Measurements from ENCODE around the gene TARP.

Gene TARP

GRCh38 chr7:38273286-38273995 is at the start of gene TARP:
TSS of gene TARP (minus strand) at chr7:38273636.
- Histone ChIP-seq H4K20me1 (ENCODE audit: insufficient read depth, poor library complexity, severe bottlenecking) (no peaks in the 10 kb centered on the region), H3K9me3 (ENCODE audit: low read depth) (no peaks in the 10 kb centered on the region), H3K79me2 (no peaks in the 10 kb centered on the region), H3K36me3 (replicated peaks; ENCODE audit: insufficient read depth, low read depth) (no peaks in the 10 kb centered on the region), H3K4me1 (ENCODE audit: insufficient read depth) (no peaks in the 10 kb centered on the region), H3K9me2 (replicated peaks; ENCODE audit: insufficient read depth) (no peaks in the 10 kb centered on the region), H2AFZ (no peak within 1 kb of the TSS), H3K4me3 (no peak within 1 kb of the TSS), H3K27ac (no peak within 1 kb of the TSS), H3K27me3 (no peaks in the 10 kb centered on the region), H3K4me2 (no peak within 1 kb of the TSS)
- WGBS (ENCODE audit: low lambda C conversion rate, missing lambda C conversion rate) = 70% methylated on average over 2 of the region's 2 CpGs
- DNase-seq (ENCODE audit: low spot score) = no peak
- TF ChIP-seq EZH2phosphoT487 (IDR thresholded peaks at IDR 0.05; ENCODE audit: low read depth, severe bottlenecking, unreplicated experiment) = no peak
- no peak for TF ChIP-seq CTCF (IDR thresholded peaks at IDR 0.05; ENCODE audit: poor library complexity)
- TF ChIP-seq EZH2 (IDR thresholded peaks at IDR 0.05; ENCODE audit: borderline replicate concordance) = no peak

- Histone ChIP-seq H3K27ac (no peak overlapping the region), H3K79me2 (no peaks in the 10 kb centered on the region), H3K4me1 (ENCODE audit: insufficient read depth) (no peaks in the 10 kb centered on the region), H2AFZ (no peak overlapping the region), H3K27me3 (no peaks in the 10 kb centered on the region), H4K20me1 (ENCODE audit: insufficient read depth, poor library complexity, severe bottlenecking) (no peaks in the 10 kb centered on the region), H3K4me3 (no peak overlapping the region), H3K9me3 (ENCODE audit: low read depth) (no peaks in the 10 kb centered on the region), H3K4me2 (no peak overlapping the region), H3K36me3 (replicated peaks; ENCODE audit: insufficient read depth, low read depth) (no peaks in the 10 kb centered on the region), H3K9me2 (replicated peaks; ENCODE audit: insufficient read depth) (no peaks in the 10 kb centered on the region)
- TF ChIP-seq EZH2phosphoT487 (IDR thresholded peaks at IDR 0.05; ENCODE audit: low read depth, severe bottlenecking, unreplicated experiment) (no peak), CTCF (IDR thresholded peaks at IDR 0.05; ENCODE audit: poor library complexity) (no peak), EZH2 (IDR thresholded peaks at IDR 0.05; ENCODE audit: borderline replicate concordance) (no peak)
- WGBS (ENCODE audit: low lambda C conversion rate, missing lambda C conversion rate) = 94% methylated on average over 3 of the region's 3 CpGs
- no peak for DNase-seq (ENCODE audit: low spot score)
Measured at GRCh38 chr7:38323156-38323555, 49.7 kb upstream of the TARP start.

GRCh38 chr7:38322461-38322860 is 49.0 kb upstream of the TARP start:
- H3K9me2 ChIP-seq (replicated peaks; ENCODE audit: insufficient read depth) = no peaks in the 10 kb centered on the region
- no peak overlapping the region for H3K27ac ChIP-seq
- DNase-seq (ENCODE audit: low spot score) = no peak
- no peak overlapping the region for H2AFZ ChIP-seq
- H4K20me1 ChIP-seq (ENCODE audit: insufficient read depth, poor library complexity, severe bottlenecking) = no peaks in the 10 kb centered on the region
- TF ChIP-seq EZH2 (IDR thresholded peaks at IDR 0.05; ENCODE audit: borderline replicate concordance) (no peak), CTCF (IDR thresholded peaks at IDR 0.05; ENCODE audit: poor library complexity) (no peak), EZH2phosphoT487 (IDR thresholded peaks at IDR 0.05; ENCODE audit: low read depth, severe bottlenecking, unreplicated experiment) (no peak)
- WGBS (ENCODE audit: low lambda C conversion rate, missing lambda C conversion rate) = 100% methylated on average over 5 of the region's 5 CpGs
- no peak overlapping the region for H3K4me3 ChIP-seq
- H3K4me1 ChIP-seq (ENCODE audit: insufficient read depth) = no peaks in the 10 kb centered on the region
- no peaks in the 10 kb centered on the region for H3K9me3 ChIP-seq (ENCODE audit: low read depth)
- H3K79me2 ChIP-seq = no peaks in the 10 kb centered on the region
- H3K4me2 ChIP-seq = no peak overlapping the region
- H3K27me3 ChIP-seq = no peaks in the 10 kb centered on the region
- H3K36me3 ChIP-seq (replicated peaks; ENCODE audit: insufficient read depth, low read depth) = no peaks in the 10 kb centered on the region

Measured in hepatocyte (in vitro differentiated cells).